ENCODE measurements around the gene TNIK. TPM values are rescaled to one million over a fixed set of nuclear protein-coding genes. Genes with fewer than 3 reads are reported as not detected.

The TNIK gene
- total RNA-seq, 2 donors from 2014 or later, result 5.6 to 47.1 TPM

- Histone ChIP-seq H3K4me1 (replicated peaks) (no peaks in the 10 kb centered on the region), H3K9me3 (no peaks in the 10 kb centered on the region), H3K36me3 (no peaks in the 10 kb centered on the region), H3K27me3 (replicated peaks; ENCODE audit: insufficient read depth) (no peaks in the 10 kb centered on the region), H3K4me3 (no peak overlapping the region), H3K27ac (no peak overlapping the region)
- no peak for TF ChIP-seq CTCF (IDR thresholded peaks at IDR 0.05)
- no peak for TF ChIP-seq POLR2AphosphoS5 (IDR thresholded peaks at IDR 0.05)
- no peak for TF ChIP-seq POLR2A (IDR thresholded peaks at IDR 0.05)
- WGBS, result 27% methylated on average over 3 of the region's 3 CpGs
- DNase-seq (ENCODE audit: low spot score), result no peak
- intact Hi-C loops (cut with DNase I), result loop anchor here (10.0 kb wide), 1 partner anchor 126 kb away; no protein-coding TSS in a partner anchor
These were observed 131.7 kb downstream of the TNIK start for GRCh38 chr3:171328419-171329082.

DNA sequence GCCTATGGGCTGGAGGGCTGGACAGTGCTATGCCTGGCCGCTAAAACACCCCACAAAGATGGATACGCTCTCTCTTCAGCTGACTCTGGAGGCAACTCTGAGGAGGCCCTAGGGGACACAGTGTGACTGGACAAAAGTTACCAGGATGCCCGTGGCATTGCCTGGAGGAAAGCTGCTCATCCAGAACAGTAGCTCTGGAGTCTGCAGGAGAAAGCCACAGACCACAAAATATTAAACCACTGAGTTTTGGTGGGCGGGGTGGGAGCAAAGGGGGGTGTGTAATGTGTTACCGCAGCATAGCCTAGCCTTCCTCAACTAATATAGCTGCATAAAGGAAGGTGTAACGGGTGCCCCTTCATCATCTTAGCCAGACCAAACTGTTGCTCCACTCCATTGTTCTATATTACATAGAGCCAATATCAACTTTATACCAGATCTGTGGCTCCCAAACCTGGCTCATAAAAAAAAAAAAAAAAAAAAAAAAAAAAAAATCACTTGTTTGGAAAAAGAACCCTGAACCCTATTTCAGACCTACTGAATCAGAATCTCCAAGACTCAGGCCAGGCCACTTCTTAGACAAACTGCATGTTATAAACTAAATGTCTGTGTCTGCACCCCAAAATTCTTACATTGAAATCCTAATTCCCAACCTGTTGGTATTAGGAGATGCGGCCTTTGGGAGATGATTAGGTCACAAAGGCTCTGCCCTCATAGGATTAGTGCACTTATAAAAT is 132.6 kb downstream of the TNIK start:
- no peaks in the 10 kb centered on the region for H3K9me3 ChIP-seq
- 94% methylated on average over 7 of the region's 7 CpGs for WGBS
- H3K36me3 ChIP-seq, result no peaks in the 10 kb centered on the region
- intact Hi-C loops (cut with DNase I), result loop anchor here (10.0 kb wide), 1 partner anchor 127 kb away; no protein-coding TSS in a partner anchor
- TF ChIP-seq POLR2A (IDR thresholded peaks at IDR 0.05), result no peak
- TF ChIP-seq POLR2AphosphoS5 (IDR thresholded peaks at IDR 0.05), result no peak
- TF ChIP-seq CTCF (IDR thresholded peaks at IDR 0.05), result no peak
- no peaks in the 10 kb centered on the region for H3K27me3 ChIP-seq (replicated peaks; ENCODE audit: insufficient read depth)
- no peak for DNase-seq (ENCODE audit: low spot score)
- H3K4me1 ChIP-seq (replicated peaks), result no peaks in the 10 kb centered on the region
- no peak overlapping the region for H3K4me3 ChIP-seq
- no peak overlapping the region for H3K27ac ChIP-seq

GRCh38 chr3:171326717-171327440 is 133.3 kb downstream of the TNIK start:
- intact Hi-C loops (cut with DNase I), result loop anchor here (10.0 kb wide), 1 partner anchor 128 kb away; no protein-coding TSS in a partner anchor

GRCh38 chr3:171323938-171324536 is 136.2 kb downstream of the TNIK start:
- Histone ChIP-seq H3K27ac (peak overlapping the region in 1 of 2 donors; percentile 39), H3K36me3 (no peaks in the 10 kb centered on the region), H3K9me3 (no peaks in the 10 kb centered on the region), H3K27me3 (replicated peaks; ENCODE audit: insufficient read depth) (no peaks in the 10 kb centered on the region), H3K4me1 (replicated peaks) (no peaks in the 10 kb centered on the region), H3K4me3 (no peak overlapping the region)
- DNase-seq (ENCODE audit: low spot score), result no peak
- intact Hi-C loops (cut with DNase I), result loop anchor here (10.0 kb wide), 1 partner anchor 131 kb away; no protein-coding TSS in a partner anchor
- TF ChIP-seq POLR2A (IDR thresholded peaks at IDR 0.05) (no peak), POLR2AphosphoS5 (IDR thresholded peaks at IDR 0.05) (no peak), CTCF (IDR thresholded peaks at IDR 0.05) (no peak)
- WGBS, result 47% methylated on average over 3 of the region's 3 CpGs

More at GRCh38 chr3:171326717-171327440, 133.3 kb downstream of the TNIK start:
- Histone ChIP-seq H3K27me3 (replicated peaks; ENCODE audit: insufficient read depth) (no peaks in the 10 kb centered on the region), H3K27ac (no peak overlapping the region), H3K9me3 (no peaks in the 10 kb centered on the region), H3K36me3 (no peaks in the 10 kb centered on the region), H3K4me1 (replicated peaks) (no peaks in the 10 kb centered on the region), H3K4me3 (no peak overlapping the region)
- TF ChIP-seq POLR2A (IDR thresholded peaks at IDR 0.05) (no peak), CTCF (IDR thresholded peaks at IDR 0.05) (no peak), POLR2AphosphoS5 (IDR thresholded peaks at IDR 0.05) (no peak)
- 100% methylated on average over 1 of the region's 1 CpG for WGBS
- DNase-seq (ENCODE audit: low spot score), result no peak

Data from prostate gland (tissue), 2 donors.